ENCODE results near the gene FAM3A. TPM values are rescaled to one million over a fixed set of nuclear protein-coding genes. Genes with fewer than 3 reads are reported as not detected.
"Not testable (repeated sequence)": the region's sequence is repeated elsewhere in the genome, so short reads cannot be mapped to it uniquely, and the experiment has no call there.

Gene FAM3A
- total RNA-seq, result 10 to 100 TPM; 63.1 to 71.1 TPM

GRCh38 chrX:154515966-154516655, at the start of gene FAM3A:
Gene FAM3A (minus strand): TSS chrX:154516232. CDS start chrX:154515772, 460 bp downstream.
- peak within 1 kb of the TSS; percentile 56 for H3K4me3 ChIP-seq
- DNase-seq, result peak; percentile 93
- intact Hi-C loops (cut with DNase I), result no loop called here

DNA sequence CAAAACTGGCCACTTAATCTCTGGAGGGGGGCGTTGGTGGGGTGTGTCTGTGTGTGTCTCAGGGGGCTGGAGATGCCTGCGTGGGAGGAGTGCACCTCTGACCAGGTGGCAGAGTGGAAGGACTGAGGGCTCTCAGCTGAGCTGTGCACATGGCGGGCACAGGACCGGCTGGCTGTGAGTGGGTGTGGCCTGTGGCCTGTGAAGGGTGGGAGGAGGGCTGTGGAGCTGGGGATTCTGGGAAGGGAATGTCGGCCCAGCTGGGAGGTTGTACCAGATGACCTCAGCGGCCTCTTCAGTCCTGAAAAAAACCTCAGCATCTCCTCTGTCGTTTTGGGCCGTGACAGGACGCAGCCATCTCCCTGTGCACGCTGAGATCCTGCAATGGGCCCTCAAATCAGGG, 46.3 kb upstream of the FAM3A start:
- intact Hi-C loops (cut with DNase I); H3K9me3 ChIP-seq; H3K36me3 ChIP-seq; H3K27me3 ChIP-seq; H3K9ac ChIP-seq (ENCODE audit: low read depth in 2 of 2, low read length in 2 of 2); DNase-seq; H3K27ac ChIP-seq; H3K4me3 ChIP-seq; H3K4me1 ChIP-seq: not testable (repeated sequence)

More at GRCh38 chrX:154515966-154516655, at the start of gene FAM3A:
- no peaks in the 10 kb centered on the region for H3K36me3 ChIP-seq
- no peaks in the 10 kb centered on the region for H3K4me1 ChIP-seq
- TF ChIP-seq, protein P1, sequence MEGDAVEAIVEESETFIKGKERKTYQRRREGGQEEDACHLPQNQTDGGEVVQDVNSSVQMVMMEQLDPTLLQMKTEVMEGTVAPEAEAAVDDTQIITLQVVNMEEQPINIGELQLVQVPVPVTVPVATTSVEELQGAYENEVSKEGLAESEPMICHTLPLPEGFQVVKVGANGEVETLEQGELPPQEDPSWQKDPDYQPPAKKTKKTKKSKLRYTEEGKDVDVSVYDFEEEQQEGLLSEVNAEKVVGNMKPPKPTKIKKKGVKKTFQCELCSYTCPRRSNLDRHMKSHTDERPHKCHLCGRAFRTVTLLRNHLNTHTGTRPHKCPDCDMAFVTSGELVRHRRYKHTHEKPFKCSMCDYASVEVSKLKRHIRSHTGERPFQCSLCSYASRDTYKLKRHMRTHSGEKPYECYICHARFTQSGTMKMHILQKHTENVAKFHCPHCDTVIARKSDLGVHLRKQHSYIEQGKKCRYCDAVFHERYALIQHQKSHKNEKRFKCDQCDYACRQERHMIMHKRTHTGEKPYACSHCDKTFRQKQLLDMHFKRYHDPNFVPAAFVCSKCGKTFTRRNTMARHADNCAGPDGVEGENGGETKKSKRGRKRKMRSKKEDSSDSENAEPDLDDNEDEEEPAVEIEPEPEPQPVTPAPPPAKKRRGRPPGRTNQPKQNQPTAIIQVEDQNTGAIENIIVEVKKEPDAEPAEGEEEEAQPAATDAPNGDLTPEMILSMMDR (IDR thresholded peaks at IDR 0.05), result no peak
- no peaks in the 10 kb centered on the region for H3K27me3 ChIP-seq
- H3K27ac ChIP-seq, result peak within 1 kb of the TSS; percentile 88
- H3K9ac ChIP-seq (ENCODE audit: low read depth in 2 of 2, low read length in 2 of 2), result peak within 1 kb of the TSS; percentile 72 to 84
- no peaks in the 10 kb centered on the region for H3K9me3 ChIP-seq

- H3K9me3 ChIP-seq; H3K4me1 ChIP-seq; H3K36me3 ChIP-seq; intact Hi-C loops (cut with DNase I); H3K27ac ChIP-seq; DNase-seq; H3K9ac ChIP-seq (ENCODE audit: low read depth in 2 of 2, low read length in 2 of 2); H3K27me3 ChIP-seq; H3K4me3 ChIP-seq: not testable (repeated sequence)
Observed at GRCh38 chrX:154560326-154560725, 44.3 kb upstream of the FAM3A start.

GRCh38 chrX:154558896-154559295, 42.9 kb upstream of the FAM3A start:
- H3K27me3 ChIP-seq; H3K9me3 ChIP-seq; H3K36me3 ChIP-seq; intact Hi-C loops (cut with DNase I); H3K27ac ChIP-seq; H3K4me3 ChIP-seq; H3K9ac ChIP-seq (ENCODE audit: low read depth in 2 of 2, low read length in 2 of 2); DNase-seq; H3K4me1 ChIP-seq: not testable (repeated sequence)

DNA sequence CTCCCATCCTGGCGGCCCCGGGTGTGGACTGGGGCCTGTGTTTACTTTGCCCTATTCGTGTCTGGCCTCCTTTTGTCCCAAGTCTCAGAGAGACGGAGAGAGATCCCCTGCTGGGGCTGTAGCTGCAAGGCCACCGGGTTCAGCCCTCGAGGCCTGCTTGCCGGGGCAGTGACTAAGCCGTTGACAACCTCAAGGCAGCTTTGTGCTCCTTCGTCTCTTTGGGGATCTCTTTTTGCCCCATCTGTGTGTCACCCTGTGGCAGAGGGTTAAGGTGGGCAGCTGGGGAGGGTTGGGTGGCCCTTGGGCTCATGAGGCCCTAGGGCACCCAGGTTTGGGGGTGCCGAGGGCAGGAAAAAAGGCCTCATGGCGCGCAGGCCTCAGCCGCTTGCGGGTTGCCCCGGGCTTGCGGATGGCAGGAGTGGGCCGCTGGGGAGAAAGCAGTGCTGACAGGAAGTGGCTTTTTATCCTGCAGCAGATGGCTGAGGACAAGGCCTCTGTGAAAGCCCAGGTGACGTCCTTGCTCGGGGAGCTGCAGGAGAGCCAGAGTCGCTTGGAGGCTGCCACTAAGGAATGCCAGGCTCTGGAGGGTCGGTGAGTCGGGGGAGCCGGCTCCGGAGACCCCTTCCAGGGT, 42.1 kb upstream of the FAM3A start:
- H3K27me3 ChIP-seq; intact Hi-C loops (cut with DNase I); H3K36me3 ChIP-seq; H3K27ac ChIP-seq; H3K9ac ChIP-seq (ENCODE audit: low read depth in 2 of 2, low read length in 2 of 2); H3K4me3 ChIP-seq; H3K9me3 ChIP-seq; H3K4me1 ChIP-seq; DNase-seq: not testable (repeated sequence)

DNA sequence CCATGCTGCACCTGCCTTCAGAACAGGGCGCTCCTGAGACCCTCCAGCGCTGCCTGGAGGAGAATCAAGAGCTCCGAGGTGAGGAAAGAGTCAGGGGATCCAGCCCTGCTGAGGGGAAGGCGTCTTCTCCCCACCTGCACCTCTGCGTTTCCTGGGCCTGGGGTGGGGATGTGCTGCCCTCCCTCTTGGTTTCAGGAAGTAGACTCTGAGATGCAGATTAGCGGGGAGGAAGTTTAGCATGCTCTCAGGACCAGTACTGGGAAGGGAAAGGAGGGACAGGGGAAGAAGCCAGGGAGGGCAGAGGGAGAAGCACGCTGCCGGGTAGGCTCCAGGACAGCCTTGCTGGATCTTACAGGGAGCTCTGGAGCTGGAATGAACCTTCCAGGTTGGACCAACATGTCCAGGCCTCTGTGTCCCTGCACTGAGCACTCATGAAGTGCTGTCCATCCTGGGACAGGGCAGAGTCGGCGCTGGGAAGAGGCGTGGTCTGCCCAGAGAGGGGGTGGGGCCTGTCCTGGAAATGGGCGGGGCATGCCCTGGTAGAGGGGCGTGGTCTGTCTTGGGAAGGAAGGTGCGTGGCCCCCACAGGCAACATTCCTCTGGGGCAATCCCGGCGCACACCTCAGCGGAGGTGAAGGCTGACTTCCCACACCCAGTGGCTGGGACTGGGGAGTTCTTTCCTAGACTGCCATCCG, 36.2 kb upstream of the FAM3A start:
- H3K9ac ChIP-seq (ENCODE audit: low read depth in 2 of 2, low read length in 2 of 2); H3K4me3 ChIP-seq; H3K4me1 ChIP-seq; DNase-seq; H3K27ac ChIP-seq; H3K9me3 ChIP-seq; H3K27me3 ChIP-seq; intact Hi-C loops (cut with DNase I); H3K36me3 ChIP-seq: not testable (repeated sequence)

GRCh38 chrX:154549766-154550165, 33.7 kb upstream of the FAM3A start:
- Histone ChIP-seq H3K9me3 (no peaks in the 10 kb centered on the region), H3K27ac (no peak overlapping the region), H3K9ac (ENCODE audit: low read depth in 2 of 2, low read length in 2 of 2) (no peak overlapping the region), H3K4me3 (no peak overlapping the region), H3K36me3 (no peaks in the 10 kb centered on the region), H3K4me1 (no peaks in the 10 kb centered on the region), H3K27me3 (no peaks in the 10 kb centered on the region)
- intact Hi-C loops (cut with DNase I), result no loop called here
- TF ChIP-seq, protein P1 (IDR thresholded peaks at IDR 0.05), result no peak
- no peak for DNase-seq

- Histone ChIP-seq H3K4me1 (no peaks in the 10 kb centered on the region), H3K9me3 (no peaks in the 10 kb centered on the region)
- TF ChIP-seq, protein P1 (IDR thresholded peaks at IDR 0.05), result no peak
Observed at GRCh38 chrX:154548028-154548316, 31.9 kb upstream of the FAM3A start.

More at GRCh38 chrX:154548028-154548316, 31.9 kb upstream of the FAM3A start:
- H3K27me3 ChIP-seq, result no peaks in the 10 kb centered on the region
- no peak for DNase-seq
- H3K27ac ChIP-seq, result peak overlapping the region; percentile 91
- H3K9ac ChIP-seq (ENCODE audit: low read depth in 2 of 2, low read length in 2 of 2), result peak overlapping the region; percentile 52 to 79
- intact Hi-C loops (cut with DNase I), result no loop called here
- peak overlapping the region; percentile 58 for H3K4me3 ChIP-seq
- H3K36me3 ChIP-seq, result no peaks in the 10 kb centered on the region

All from colonic mucosa (tissue), 4 donors.